ENCODE data around the gene ANXA4. TPM values are rescaled to one million over a fixed set of nuclear protein-coding genes. Genes with fewer than 3 reads are reported as not detected.
A peak's percentile ranks its signal among the peaks of the same experiment; 100 is the strongest.

ANXA4 gene
- total and polyA plus RNA-seq, 2 experiments from 2014 or later = 107 to 231 TPM

DNA sequence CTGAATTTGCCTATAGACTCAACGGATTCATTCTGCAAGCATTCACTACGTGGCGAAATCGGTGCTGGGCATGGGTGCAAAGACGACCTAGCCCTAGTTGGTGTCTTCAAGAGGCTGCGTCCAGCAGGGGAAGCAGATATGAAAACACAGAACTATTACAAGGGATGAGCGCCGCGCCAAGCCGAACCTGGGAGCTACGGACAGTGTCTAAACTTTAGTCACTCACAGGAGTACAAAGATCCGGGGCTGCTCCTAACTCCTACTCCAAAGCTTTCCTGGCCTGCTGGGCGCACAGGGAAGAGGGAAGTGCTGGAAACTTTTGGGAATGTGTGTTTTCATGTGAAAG is 732 bp upstream of the ANXA4 start:
- H3K79me2 ChIP-seq = peaks cover 41% of the 10 kb centered on the region
- peak overlapping the region; percentile 71 for H2AFZ ChIP-seq
- peak overlapping the region; percentile 85 for H3K4me3 ChIP-seq
- peak overlapping the region; percentile 98 for H3K27ac ChIP-seq
- no peaks in the 10 kb centered on the region for H3K9me2 ChIP-seq (replicated peaks; ENCODE audit: insufficient read depth)
- H4K20me1 ChIP-seq (ENCODE audit: insufficient read depth, poor library complexity, severe bottlenecking) = no peaks in the 10 kb centered on the region
- peak; percentile 78 for DNase-seq (ENCODE audit: low spot score)
- no peaks in the 10 kb centered on the region for H3K27me3 ChIP-seq
- TF ChIP-seq, protein P1, sequence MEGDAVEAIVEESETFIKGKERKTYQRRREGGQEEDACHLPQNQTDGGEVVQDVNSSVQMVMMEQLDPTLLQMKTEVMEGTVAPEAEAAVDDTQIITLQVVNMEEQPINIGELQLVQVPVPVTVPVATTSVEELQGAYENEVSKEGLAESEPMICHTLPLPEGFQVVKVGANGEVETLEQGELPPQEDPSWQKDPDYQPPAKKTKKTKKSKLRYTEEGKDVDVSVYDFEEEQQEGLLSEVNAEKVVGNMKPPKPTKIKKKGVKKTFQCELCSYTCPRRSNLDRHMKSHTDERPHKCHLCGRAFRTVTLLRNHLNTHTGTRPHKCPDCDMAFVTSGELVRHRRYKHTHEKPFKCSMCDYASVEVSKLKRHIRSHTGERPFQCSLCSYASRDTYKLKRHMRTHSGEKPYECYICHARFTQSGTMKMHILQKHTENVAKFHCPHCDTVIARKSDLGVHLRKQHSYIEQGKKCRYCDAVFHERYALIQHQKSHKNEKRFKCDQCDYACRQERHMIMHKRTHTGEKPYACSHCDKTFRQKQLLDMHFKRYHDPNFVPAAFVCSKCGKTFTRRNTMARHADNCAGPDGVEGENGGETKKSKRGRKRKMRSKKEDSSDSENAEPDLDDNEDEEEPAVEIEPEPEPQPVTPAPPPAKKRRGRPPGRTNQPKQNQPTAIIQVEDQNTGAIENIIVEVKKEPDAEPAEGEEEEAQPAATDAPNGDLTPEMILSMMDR (IDR thresholded peaks at IDR 0.05; ENCODE audit: poor library complexity) = no peak
- no peak for TF ChIP-seq EZH2phosphoT487 (IDR thresholded peaks at IDR 0.05; ENCODE audit: low read depth, severe bottlenecking, unreplicated experiment)
- TF ChIP-seq EZH2 (IDR thresholded peaks at IDR 0.05; ENCODE audit: borderline replicate concordance) = no peak
- peak overlapping the region; percentile 86 for H3K4me2 ChIP-seq
- 4% methylated on average over 13 of the region's 13 CpGs for WGBS (ENCODE audit: low lambda C conversion rate, missing lambda C conversion rate)
- no peaks in the 10 kb centered on the region for H3K36me3 ChIP-seq (replicated peaks; ENCODE audit: insufficient read depth, low read depth)
- no peaks in the 10 kb centered on the region for H3K9me3 ChIP-seq (ENCODE audit: low read depth)
- H3K4me1 ChIP-seq (ENCODE audit: insufficient read depth) = peaks cover 6% of the 10 kb centered on the region

DNA sequence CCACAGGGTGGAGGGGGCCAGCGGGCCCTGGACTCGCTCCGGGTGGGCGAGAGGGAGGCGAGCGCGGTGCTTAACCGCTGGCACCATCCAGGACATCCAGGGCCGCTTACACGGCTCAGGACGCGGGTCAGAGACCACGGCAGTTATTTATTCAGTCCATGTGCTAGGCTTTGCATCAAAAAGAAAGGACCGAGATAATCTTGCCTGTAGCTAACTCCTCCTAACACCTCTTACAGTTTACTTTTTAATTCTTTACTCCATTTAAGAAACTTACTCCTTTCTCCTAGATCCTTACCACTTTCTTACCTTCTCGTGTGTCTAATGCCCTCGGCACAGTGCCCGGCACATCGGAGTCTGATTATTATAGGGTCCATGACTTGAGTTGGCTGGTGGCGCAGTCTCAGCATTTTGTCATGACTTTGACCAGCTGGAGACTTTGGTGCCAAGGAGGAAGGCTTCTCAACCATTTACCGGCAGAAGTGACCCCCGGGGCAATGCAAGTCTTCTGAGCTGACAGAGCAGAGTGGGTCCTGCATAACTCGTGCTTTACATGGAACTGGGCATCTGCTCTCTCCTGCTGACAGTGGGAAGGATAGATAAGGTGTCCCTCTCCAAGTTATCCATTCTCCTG is 503 bp downstream of the ANXA4 start:
- H3K9me2 ChIP-seq (replicated peaks; ENCODE audit: insufficient read depth) = no peaks in the 10 kb centered on the region
- 25% methylated on average over 16 of the region's 22 CpGs for WGBS (ENCODE audit: low lambda C conversion rate, missing lambda C conversion rate)
- peak overlapping the region; percentile 85 for H3K4me3 ChIP-seq
- peak overlapping the region; percentile 98 for H3K27ac ChIP-seq
- H3K9me3 ChIP-seq (ENCODE audit: low read depth) = no peaks in the 10 kb centered on the region
- H3K4me2 ChIP-seq = peak overlapping the region; percentile 86
- DNase-seq (ENCODE audit: low spot score) = no peak
- H3K36me3 ChIP-seq (replicated peaks; ENCODE audit: insufficient read depth, low read depth) = no peaks in the 10 kb centered on the region
- TF ChIP-seq EZH2phosphoT487 (IDR thresholded peaks at IDR 0.05; ENCODE audit: low read depth, severe bottlenecking, unreplicated experiment) = no peak
- no peak for TF ChIP-seq EZH2 (IDR thresholded peaks at IDR 0.05; ENCODE audit: borderline replicate concordance)
- no peaks in the 10 kb centered on the region for H3K27me3 ChIP-seq
- H4K20me1 ChIP-seq (ENCODE audit: insufficient read depth, poor library complexity, severe bottlenecking) = no peaks in the 10 kb centered on the region
- peak overlapping the region; percentile 71 for H2AFZ ChIP-seq
- H3K4me1 ChIP-seq (ENCODE audit: insufficient read depth) = peaks cover 8% of the 10 kb centered on the region
- H3K79me2 ChIP-seq = peaks cover 54% of the 10 kb centered on the region

DNA sequence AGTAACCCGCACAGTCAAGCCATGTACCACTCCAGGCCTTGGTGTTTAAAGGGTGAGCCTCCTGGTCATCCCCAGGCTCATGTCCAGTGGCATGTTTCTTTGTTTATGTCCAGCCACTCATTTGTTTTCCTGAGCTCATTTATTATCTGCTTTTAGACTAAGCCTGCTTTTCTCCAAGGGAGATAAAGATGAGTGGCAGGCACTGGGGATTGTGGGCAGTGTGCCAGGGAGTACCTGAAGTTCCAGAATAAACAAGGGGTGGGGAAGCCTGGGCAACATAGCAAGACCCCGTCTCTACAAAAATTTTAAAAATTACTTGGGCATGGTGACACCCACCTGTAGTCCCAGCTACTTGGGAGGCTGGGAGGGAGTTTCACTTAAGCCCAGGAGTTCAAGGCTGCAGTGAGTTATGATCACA is 1.9 kb downstream of the ANXA4 start:
- Histone ChIP-seq H3K4me2 (peak overlapping the region; percentile 86), H3K36me3 (replicated peaks; ENCODE audit: insufficient read depth, low read depth) (no peaks in the 10 kb centered on the region), H3K79me2 (peaks cover 68% of the 10 kb centered on the region), H3K9me3 (ENCODE audit: low read depth) (no peaks in the 10 kb centered on the region), H3K9me2 (replicated peaks; ENCODE audit: insufficient read depth) (no peaks in the 10 kb centered on the region), H3K4me1 (ENCODE audit: insufficient read depth) (peaks cover 8% of the 10 kb centered on the region), H3K27ac (peak overlapping the region; percentile 98), H3K4me3 (no peak overlapping the region), H4K20me1 (ENCODE audit: insufficient read depth, poor library complexity, severe bottlenecking) (no peaks in the 10 kb centered on the region), H2AFZ (no peak overlapping the region), H3K27me3 (no peaks in the 10 kb centered on the region)
- WGBS (ENCODE audit: low lambda C conversion rate, missing lambda C conversion rate) = 79% methylated on average over 2 of the region's 2 CpGs
- DNase-seq (ENCODE audit: low spot score) = peak; percentile 26
- TF ChIP-seq, protein P1 (IDR thresholded peaks at IDR 0.05; ENCODE audit: poor library complexity) = no peak
- TF ChIP-seq EZH2 (IDR thresholded peaks at IDR 0.05; ENCODE audit: borderline replicate concordance) (no peak), EZH2phosphoT487 (IDR thresholded peaks at IDR 0.05; ENCODE audit: low read depth, severe bottlenecking, unreplicated experiment) (no peak)

- no peak overlapping the region for H3K4me3 ChIP-seq
- peaks cover 74% of the 10 kb centered on the region for H3K79me2 ChIP-seq
- peaks cover 8% of the 10 kb centered on the region for H3K4me1 ChIP-seq (ENCODE audit: insufficient read depth)
Measured at GRCh38 chr2:69744456-69744855, 2.5 kb downstream of the ANXA4 start.

More at GRCh38 chr2:69744456-69744855, 2.5 kb downstream of the ANXA4 start:
- Histone ChIP-seq H4K20me1 (ENCODE audit: insufficient read depth, poor library complexity, severe bottlenecking) (peaks cover 2% of the 10 kb centered on the region), H3K9me2 (replicated peaks; ENCODE audit: insufficient read depth) (no peaks in the 10 kb centered on the region), H3K27me3 (no peaks in the 10 kb centered on the region), H3K4me2 (peak overlapping the region; percentile 86), H3K36me3 (replicated peaks; ENCODE audit: insufficient read depth, low read depth) (no peaks in the 10 kb centered on the region), H3K27ac (peak overlapping the region; percentile 98), H2AFZ (no peak overlapping the region), H3K9me3 (ENCODE audit: low read depth) (no peaks in the 10 kb centered on the region)
- WGBS (ENCODE audit: low lambda C conversion rate, missing lambda C conversion rate) = 35% methylated on average over 3 of the region's 3 CpGs
- DNase-seq (ENCODE audit: low spot score) = no peak
- TF ChIP-seq, protein P1 (IDR thresholded peaks at IDR 0.05; ENCODE audit: poor library complexity) = no peak
- no peak for TF ChIP-seq EZH2 (IDR thresholded peaks at IDR 0.05; ENCODE audit: borderline replicate concordance)
